SK-MEL-5 (cell line): ENCODE data around the gene THAP9. TPM values are rescaled to one million over a fixed set of nuclear protein-coding genes. Genes with fewer than 3 reads are reported as not detected.
"Not testable (repeated sequence)": the region's sequence is repeated elsewhere in the genome, so short reads cannot be mapped to it uniquely, and the experiment has no call there.

Experiments used
- DNase-seq: peaks from one replicate; pipeline ENCODE4 v3.0.0-alpha.2; 2016; ENCODE audit warnings: low read depth, low spot score
- in situ Hi-C: cut with HindIII; loops from 2 replicates; pipeline ENCODE4 v1.10.0; 2016; ENCODE audit warnings: low sequenced_read_pairs, high pct_unique_total_duplicates, low pct_unique_long_range_greater_than_20kb
- total RNA-seq: library from RNA; depleted of rRNA; stranded (reverse); fragments of >200 nt; shearing (Covaris generic); gene quantifications from 2 replicates; pipeline ENCODE4 v1.2.3, GENCODE V29; 2014

THAP9 gene
- total RNA-seq, 1 experiment from 2014 or later, result 6.5 TPM

DNA sequence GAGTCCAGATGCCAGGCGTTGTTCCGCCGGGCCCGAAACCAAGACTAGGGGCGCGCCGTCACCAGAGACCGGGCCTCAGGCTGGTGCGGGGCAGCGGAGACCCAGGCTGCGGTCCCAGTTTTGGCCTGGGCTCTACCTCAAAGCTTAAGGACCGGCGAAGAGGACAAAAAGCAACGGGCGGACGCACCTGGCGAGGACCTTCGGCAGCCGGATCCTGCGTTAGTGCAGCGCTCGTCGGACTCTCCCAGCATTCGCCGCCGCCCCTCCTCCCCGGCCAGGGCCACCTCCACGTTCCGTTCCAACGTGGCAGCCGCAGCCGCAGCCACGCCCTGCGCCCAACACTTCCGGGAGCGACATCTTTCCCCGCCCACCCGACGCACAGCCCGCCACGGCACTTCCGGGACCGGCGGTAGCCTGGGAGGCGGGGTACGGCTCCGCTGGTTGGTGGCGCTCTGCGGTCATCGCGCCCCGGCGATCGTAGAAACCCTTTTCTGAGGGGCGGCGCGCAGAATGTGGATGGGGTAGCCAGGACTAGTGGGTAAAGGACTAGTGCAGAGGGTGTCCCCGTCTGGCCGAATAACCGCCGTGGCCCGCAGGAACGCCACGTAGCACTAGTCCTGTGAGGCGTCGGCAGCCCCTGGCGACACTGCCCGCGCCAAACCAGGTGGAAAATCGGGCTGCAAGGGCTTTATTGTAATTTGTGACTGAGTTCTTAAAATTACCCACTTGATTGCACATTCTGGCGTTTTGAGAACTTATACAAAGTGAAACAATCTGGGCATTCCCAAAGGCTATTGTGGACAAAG is 9.4 kb upstream of the THAP9 start, which contains the start of gene SEC31A:
Gene SEC31A (minus strand): TSS at position 253 of the 806 bp plus-strand sequence. CDS start 9,217 bp downstream, outside the sequence.
- in situ Hi-C loops, result no loop called here

DNA sequence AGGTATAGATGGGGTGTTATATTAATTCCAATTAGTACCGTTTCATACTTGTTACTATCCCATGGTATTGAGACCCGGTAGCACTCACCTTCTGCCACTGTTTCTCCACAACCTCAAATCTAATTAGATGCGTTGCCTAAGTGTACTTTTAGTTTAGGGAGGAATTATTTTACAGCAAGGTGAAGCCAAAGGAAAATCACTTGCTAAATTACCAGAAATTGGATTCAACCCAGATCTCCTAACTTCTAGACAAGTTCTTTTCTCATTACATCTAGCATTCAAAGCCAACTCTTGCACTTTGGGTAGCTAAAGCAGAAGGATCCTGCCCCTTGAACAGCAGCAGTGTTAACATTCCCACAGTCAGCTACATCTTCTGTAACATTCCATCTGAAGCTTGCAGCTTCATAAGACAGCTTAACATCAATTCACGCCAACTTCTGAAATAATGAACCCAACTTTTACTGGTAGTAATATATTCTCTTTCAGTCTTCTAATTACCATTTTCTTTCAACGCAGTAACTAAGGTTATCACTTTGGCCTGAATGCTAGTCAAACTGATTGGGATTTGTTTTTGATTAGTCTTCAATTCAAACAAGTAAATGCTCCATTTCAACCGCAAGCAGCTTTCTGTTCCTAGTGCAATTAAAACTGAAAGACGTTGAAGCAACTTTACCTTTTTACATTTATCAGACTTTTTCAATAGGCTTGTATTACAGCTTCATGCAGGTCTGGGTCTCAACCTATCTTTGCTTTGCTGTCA is 8.6 kb upstream of the THAP9 start:
- no peak for DNase-seq
- in situ Hi-C loops, result no loop called here

More for the DNA sequence above, 9.4 kb upstream of the THAP9 start, which contains the start of gene SEC31A:
- DNase-seq, result peak; percentile 92

DNA sequence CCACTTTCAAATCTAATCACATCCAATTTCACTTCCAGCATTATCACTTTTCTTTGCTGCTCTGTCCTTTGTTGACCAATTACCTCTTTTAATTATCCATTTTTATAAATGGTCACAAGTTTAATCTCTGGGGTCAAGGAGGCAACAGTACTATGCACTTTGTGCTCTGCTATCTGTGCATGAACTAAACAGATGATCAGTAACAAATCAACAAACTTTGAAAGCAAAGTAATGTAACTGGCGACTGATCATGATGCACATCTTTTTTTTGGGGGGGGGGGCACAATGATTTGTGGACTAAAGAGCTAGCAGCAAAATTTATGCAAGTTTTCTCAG is 8.1 kb upstream of the THAP9 start:
- in situ Hi-C loops, result no loop called here
- DNase-seq, result no peak

DNA sequence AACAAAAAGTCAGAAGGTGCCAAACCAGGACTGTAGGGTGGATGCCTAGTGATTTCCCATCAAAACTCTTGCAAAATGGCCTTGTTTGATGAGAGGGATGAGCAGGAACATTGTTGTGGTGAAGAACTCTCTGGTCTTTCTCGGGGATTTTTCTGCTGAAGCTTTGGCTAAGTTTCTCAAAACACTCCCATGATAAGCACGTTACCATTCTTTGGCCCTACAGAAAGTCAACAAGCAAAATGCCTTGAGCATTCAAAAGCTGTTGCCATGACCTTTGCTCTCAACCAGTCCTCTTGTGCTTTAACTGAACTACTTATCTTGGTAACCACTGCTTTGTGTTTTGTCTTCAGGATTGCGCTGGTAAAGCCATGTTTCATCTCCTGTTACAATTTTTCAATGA is 6.6 kb upstream of the THAP9 start:
- in situ Hi-C loops, result no loop called here
- DNase-seq, result peak; percentile 22

DNA sequence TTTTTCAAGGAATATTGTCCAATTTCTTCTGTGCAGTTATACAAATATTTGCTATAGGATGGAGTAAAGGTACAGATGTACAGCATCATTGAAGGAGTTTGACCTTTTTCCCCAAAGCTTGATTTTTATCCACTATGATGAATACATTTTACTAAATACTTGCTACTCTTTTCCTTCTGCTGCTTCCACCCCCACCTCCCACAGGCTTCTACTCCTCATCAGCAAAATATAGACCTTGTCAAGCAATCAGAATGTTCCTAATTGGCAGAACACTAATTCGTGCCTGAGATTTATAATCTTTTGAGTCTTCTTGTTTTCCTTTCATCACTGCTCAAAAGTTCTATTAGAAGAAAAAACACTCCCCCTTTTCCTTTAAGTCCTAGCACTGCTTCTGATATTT is 3.8 kb upstream of the THAP9 start:
- in situ Hi-C loops, result no loop called here
- DNase-seq, result no peak

DNA sequence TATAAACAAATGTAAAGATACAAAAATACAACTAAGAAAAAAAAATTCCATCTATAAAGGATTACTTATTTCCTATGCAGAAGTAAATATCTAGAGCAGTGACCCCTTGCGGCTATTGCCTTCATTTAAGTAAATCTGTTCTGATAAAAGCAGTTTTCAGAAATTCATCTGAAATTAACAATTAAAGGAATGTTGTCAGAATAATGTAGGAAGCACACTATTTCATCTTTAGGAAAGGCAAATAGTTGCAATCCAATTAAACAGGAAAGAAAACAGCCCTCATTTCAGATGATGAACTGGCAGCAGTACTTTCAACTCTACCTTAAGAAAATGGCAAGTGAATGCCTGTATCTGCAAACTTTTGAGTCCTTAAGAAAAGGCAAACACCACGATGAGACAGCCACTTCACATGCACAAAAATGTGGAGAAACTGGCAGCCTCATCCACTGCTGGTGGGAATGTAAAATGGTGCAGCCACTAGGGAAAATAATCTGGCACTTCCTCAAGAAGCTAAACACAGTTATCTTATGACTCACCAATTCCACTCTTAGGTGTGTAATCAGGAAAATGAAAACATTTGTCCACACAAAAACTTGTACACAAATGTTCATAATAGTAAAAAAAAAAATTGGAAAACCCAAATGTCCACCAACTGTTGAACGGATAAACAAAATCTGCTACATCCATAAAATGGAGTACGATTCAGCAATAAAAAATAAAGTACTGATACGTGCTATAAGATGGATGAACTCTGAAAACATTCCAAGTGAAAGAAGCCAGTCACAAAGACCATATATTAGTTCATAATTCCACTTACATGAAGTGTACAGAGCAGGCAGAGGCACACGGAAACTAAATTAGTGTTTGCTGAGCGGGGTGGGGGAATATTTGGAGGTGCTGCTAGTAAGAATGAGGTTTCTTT is 2.0 kb upstream of the THAP9 start:
- DNase-seq, result peak; percentile 21
- in situ Hi-C loops, result no loop called here

DNA sequence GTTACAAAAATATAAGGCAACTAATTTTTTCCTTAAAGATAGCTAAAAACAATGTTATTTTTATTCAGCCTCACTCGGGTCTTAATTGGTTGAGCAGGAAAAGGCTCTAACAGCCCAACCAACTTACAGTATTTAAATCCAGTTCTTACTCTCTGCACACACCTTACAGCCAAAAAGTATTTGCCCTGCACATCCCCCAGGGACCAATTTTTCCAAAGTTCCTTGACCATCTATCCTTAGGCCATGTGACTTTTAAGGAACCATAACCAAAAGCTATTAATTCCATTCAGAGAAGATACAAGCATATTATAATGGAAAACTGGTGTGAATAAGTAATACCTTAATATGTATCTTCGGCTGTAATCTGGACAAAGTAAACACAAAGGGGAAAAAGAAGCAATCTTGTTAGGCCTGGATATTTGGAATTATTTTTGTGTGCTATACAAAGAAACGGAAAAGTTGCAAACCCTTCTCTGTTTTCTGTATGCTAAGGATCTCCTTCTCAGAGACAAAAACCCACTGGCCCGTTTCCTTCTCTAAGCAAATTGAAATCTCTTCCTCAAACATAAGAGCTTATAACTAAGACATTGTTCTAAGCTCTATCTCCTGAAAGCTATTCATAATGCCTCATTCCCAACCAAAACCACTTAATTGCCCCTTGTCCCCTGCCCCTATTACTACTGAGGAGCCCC is 1.0 kb upstream of the THAP9 start:
- DNase-seq, result no peak
- in situ Hi-C loops, result no loop called here

DNA sequence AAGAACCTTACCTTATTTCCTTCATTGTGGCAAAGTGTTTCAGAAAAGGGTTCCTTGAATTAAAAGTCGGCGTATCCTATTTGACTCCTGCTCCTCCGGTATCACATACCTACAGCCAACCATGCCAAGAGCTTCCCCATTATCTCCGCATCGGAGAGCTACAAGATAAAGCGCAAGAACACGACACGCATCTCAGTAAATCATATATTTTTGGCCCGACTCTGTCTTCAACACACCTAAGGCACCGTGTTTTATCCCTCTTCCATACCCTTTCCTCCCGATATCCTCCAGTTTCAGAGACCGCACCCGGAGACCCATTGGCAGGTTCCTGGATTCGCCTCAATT is 497 bp upstream of the THAP9 start:
- DNase-seq, result peak; percentile 46
- in situ Hi-C loops, result no loop called here

DNA sequence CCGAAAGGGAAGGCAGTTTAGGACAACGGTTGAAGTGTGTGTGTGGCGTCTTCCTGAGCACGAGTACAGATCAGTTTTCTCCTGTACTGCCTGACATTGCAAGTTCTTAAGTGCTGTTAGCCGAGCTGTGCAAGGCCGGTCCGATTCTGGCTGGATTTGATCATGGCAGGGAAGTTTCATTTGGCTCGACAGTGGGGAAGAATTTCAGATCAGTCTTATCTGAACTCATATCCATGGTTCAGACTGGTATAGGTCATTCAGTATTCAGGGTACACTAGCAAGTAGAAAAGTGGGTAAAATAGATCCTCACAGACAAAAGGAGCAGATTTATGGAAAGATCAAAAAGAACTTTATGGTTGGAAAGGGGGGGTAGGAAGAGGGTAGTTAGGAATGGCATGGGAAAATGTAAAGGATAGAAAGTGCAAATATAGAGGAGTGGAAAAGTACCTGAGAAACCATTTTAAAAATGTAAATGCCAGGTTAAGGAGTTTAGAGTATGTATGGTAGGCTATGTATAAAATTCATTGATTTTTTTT is 716 bp downstream of the THAP9 start:
- no peak for DNase-seq
- in situ Hi-C loops, result no loop called here

DNA sequence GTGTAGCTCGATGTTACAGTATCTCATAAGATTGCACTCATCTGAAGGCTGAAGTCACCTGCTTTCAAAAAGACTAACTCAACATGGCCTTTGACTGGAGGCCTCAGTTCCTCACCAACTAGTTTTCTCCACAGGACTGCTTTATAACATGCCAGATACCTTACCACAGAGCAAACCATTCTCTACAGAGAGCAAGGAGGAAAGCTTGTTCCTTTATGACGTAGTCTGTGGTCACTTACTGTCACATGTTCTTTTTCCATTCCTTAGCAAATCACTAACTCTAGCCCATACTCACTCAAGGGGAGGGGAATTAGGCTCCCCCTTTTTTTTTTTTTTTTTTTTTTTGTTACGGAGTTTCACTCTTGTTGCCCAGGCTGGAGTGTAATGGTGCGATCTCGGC is 3.2 kb downstream of the THAP9 start:
- in situ Hi-C loops, result no loop called here
- DNase-seq, result peak; percentile 94

DNA sequence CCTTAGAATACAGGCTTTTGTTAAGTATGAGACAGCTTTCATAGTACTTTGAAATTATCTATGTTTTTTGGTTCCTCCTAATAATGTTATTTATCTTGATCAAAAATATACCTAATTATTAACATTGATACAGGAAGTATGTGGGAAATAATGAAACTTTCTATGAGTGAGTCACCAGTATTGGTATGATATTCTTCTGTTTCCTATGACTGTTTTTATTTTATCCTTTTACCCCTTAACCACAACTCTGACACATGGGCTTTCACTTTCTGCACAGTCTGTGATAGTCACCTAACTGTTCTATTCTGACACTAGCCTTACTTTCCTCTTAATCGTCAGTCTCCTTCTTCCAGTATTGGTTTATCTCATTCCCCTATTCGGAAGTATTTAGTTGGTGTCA is 4.7 kb downstream of the THAP9 start:
- peak; percentile 47 for DNase-seq
- in situ Hi-C loops, result no loop called here

DNA sequence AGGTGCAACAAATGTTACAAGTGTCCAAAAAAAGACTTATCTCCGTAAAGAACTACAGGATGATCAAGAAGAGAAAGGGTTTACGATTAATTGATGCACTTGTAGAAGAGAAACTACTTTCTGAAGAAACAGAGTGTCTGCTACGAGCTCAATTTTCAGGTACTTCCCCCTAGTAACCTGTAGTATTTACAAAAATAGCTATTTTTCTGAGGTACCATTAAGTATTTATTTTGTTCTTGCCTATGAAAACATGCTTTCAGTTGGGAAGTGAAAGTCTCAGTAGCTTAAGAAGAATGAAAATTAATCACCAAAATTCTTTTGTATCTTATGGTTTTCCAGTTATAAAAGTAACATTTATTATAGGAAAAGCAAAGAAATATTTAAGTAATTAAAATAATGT is 5.9 kb downstream of the THAP9 start:
- DNase-seq, result no peak
- in situ Hi-C loops, result no loop called here

DNA sequence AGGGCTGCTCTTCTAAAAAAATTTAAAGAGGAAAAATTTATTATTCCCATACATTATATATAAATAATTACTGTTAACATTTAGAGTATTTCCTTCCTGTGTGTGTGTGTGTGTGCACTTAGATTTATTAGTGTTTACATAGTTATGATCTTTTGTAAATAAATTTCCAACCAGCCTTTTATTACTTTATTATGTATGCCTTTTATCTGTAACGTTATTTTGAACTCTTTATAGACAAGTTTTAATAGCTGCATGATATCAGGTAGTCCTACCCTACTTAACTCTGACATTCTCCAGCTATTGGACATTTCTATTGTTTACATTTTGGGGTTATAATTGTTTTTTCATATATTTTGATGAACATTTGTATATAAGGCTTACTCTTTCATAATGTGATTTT is 8.8 kb downstream of the THAP9 start:
- in situ Hi-C loops, result no loop called here
- DNase-seq, result no peak

DNA sequence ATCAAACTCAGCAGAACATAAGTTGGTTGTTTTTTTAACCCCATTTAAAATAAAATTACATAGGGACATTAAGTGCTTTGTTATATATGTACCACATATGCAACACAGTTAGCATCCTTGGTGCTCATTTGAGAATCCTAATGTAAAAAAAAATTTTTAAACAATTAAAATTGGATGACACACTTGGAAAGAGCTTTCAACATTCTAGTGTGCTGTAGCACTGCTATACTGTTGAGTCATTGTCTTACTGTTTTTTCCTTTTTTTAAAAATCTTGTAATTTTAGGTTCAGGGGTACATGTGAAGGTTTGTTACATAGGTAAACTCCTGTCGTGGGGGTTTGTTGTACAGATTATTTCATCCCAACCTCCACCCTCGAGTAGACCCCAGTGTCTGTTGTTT is 12.8 kb downstream of the THAP9 start:
- DNase-seq, result no peak
- in situ Hi-C loops, result no loop called here

DNA sequence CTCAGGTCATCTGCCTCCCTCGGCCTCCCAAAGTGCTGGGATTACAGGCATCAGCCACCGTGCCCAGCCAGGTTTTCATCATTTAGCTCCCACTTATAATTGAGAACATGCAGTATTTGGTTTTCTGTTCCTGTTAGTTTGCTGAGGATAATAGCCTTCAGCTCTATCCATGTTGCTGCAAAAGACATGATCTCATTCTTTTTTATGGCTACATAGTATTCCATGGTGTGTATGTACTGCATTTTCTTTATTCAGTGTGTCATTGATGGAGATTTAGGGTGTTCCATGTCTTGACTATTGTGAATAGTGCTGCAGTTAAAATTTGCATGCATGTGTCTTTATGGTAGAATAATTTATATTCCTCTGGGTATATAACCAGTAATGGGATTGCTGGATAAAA is 13.4 kb downstream of the THAP9 start:
- DNase-seq, in situ Hi-C loops: not testable (repeated sequence)

DNA sequence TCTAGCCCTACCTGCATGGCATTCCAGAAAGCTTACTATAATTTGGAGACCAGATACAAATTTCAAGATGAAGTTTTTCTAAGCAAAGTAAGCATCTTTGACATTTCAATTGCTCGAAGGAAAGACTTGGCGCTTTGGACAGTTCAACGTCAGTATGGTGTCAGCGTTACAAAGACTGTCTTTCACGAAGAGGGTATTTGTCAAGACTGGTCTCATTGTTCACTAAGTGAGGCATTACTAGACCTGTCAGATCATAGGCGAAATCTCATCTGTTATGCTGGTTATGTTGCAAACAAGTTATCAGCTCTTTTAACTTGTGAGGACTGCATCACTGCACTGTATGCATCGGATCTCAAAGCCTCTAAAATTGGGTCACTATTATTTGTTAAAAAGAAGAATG is 17.6 kb downstream of the THAP9 start:
- DNase-seq, result peak; percentile 98
- in situ Hi-C loops, result no loop called here

DNA sequence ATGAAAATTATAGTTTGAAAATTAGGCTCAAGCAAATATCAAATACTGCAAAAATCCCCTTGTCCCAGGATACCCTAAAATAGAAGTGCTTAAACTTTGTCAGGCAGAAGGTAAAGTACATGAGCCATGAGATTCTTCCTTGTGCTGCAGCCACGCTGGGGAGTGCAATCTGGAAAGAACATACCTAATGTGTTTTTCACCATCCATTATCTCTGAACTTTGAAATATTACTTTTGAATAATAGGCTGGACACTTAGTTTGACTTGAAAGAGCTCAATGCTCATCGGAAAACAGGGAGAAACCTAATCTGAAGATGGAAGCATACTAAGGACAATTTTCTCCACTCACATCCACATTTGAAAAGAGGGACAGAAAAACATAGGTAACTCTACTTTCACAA is 18.9 kb downstream of the THAP9 start:
- no peak for DNase-seq
- in situ Hi-C loops, result no loop called here
